CD14-positive monocyte (primary cell): ENCODE measurements around the gene CSN2. TPM values are rescaled to one million over a fixed set of nuclear protein-coding genes. Genes with fewer than 3 reads are reported as not detected.

Experiments
- DNase-seq, 3 donors: peaks; one replicate each; pipeline ENCODE4 v3.0.0-alpha.2; 2011 to 2022
- H2AFZ ChIP-seq: 2 replicates; pipeline ENCODE4 v1.6.0; 2012; ENCODE audit warnings: mild to moderate bottlenecking, low read depth, low read length, inconsistent platforms; ENCODE audit not compliant: insufficient read depth, poor library complexity, severe bottlenecking
- H3K27ac ChIP-seq, 2 donors: 1 replicate in 1 of 2; 2 replicates in 1 of 2; pipeline ENCODE4 v1.5.1; 2012 to 2013; ENCODE audit warnings: low read length in 2 of 2, control low read depth in 1 of 2, inconsistent platforms in 1 of 2, low read depth in 1 of 2, mild to moderate bottlenecking in 1 of 2
- H3K27me3 ChIP-seq, 2 donors: one replicate each; pipeline versions ENCODE4 v1.6.0 to v1.6.1; 2011 to 2013; ENCODE audit warnings: low read length in 2 of 2; ENCODE audit not compliant: control insufficient read depth in 2 of 2, insufficient read depth in 2 of 2
- H3K36me3 ChIP-seq, 2 donors: replicated peaks in 1 of 2; 1 replicate in 1 of 2; 2 replicates in 1 of 2; pipeline versions ENCODE4 v1.5.1 to v1.6.1; 2012 to 2013; ENCODE audit warnings: low read length in 2 of 2, control low read depth in 1 of 2, inconsistent platforms in 1 of 2, mild to moderate bottlenecking in 1 of 2; ENCODE audit not compliant: insufficient read depth in 2 of 2, control insufficient read depth in 1 of 2
- H3K4me1 ChIP-seq, 2 donors: 1 replicate in 1 of 2; 2 replicates in 1 of 2; pipeline versions ENCODE4 v1.5.1 to v1.6.1; 2012 to 2013; ENCODE audit warnings: low read length in 2 of 2, control low read depth in 1 of 2, inconsistent platforms in 1 of 2, mild to moderate bottlenecking in 1 of 2, moderate library complexity in 1 of 2; ENCODE audit not compliant: insufficient read depth in 2 of 2, control insufficient read depth in 1 of 2
- H3K4me2 ChIP-seq: replicated peaks from 2 replicates; pipeline ENCODE3; 2012; ENCODE audit warnings: low read length, moderate library complexity, mild to moderate bottlenecking; ENCODE audit not compliant: poor library complexity, severe bottlenecking; ENCODE audit errors: extremely low read depth
- H3K4me3 ChIP-seq, 3 experiments: fragments of 200-600 bp in 1 of 3; sonication (generic) in 1 of 3; replicated peaks in 1 of 3; 1 replicate in 2 of 3; 2 replicates in 1 of 3; pipeline ENCODE4 v1.5.1; 2011 to 2013; ENCODE audit warnings: low read length in 3 of 3, mild to moderate bottlenecking in 3 of 3, control low read depth in 2 of 3, low read depth in 2 of 3, inconsistent platforms in 1 of 3, moderate library complexity in 1 of 3
- H3K79me2 ChIP-seq: 2 replicates; pipeline ENCODE4 v1.6.0; 2012; ENCODE audit warnings: mild to moderate bottlenecking, control low read depth, inconsistent platforms, low read length, moderate library complexity; ENCODE audit not compliant: insufficient read depth
- H3K9ac ChIP-seq: 2 replicates; pipeline ENCODE4 v1.6.0; 2017; ENCODE audit warnings: low read length, mild to moderate bottlenecking; ENCODE audit not compliant: insufficient read depth, poor library complexity, severe bottlenecking
- H3K9me3 ChIP-seq, 2 donors: replicated peaks in 1 of 2; 1 replicate in 1 of 2; 2 replicates in 1 of 2; pipeline versions ENCODE4 v1.5.1 to v1.6.1; 2012 to 2013; ENCODE audit warnings: low read length in 2 of 2, control low read depth in 1 of 2; ENCODE audit not compliant: control insufficient read depth in 1 of 2, insufficient read depth in 1 of 2
- H4K20me1 ChIP-seq: 2 replicates; pipeline ENCODE4 v1.6.0; 2012; ENCODE audit warnings: mild to moderate bottlenecking, low read length, control low read depth, moderate library complexity; ENCODE audit not compliant: insufficient read depth
- H3K27ac Mint-ChIP-seq, 7 donors: one replicate each; pipeline ENCODE4 v1.8.0; 2020; ENCODE audit warnings: mild to moderate bottlenecking in 7 of 7, mixed read lengths in 7 of 7, moderate library complexity in 6 of 7, inconsistent platforms in 2 of 7
- H3K27me3 Mint-ChIP-seq, 3 donors: one replicate each; pipeline ENCODE4 v1.8.0; 2021 to 2022; ENCODE audit warnings: low read depth in 3 of 3, mild to moderate bottlenecking in 3 of 3, mixed read lengths in 3 of 3, moderate library complexity in 3 of 3, inconsistent platforms in 1 of 3
- H3K36me3 Mint-ChIP-seq, 2 donors: one replicate each; pipeline ENCODE4 v1.8.0; 2020; ENCODE audit warnings: mixed read lengths in 2 of 2, inconsistent platforms in 1 of 2, mild to moderate bottlenecking in 1 of 2
- H3K4me1 Mint-ChIP-seq: one replicate; pipeline ENCODE4 v1.8.0; 2020; ENCODE audit warnings: mild to moderate bottlenecking, mixed read lengths
- H3K4me3 Mint-ChIP-seq, 2 donors: one replicate each; pipeline ENCODE4 v1.8.0; 2020; ENCODE audit warnings: mild to moderate bottlenecking in 2 of 2, mixed read lengths in 2 of 2, moderate library complexity in 1 of 2
- H3K9me3 Mint-ChIP-seq, 7 donors: one replicate each; pipeline ENCODE4 v1.8.0; 2020 to 2022; ENCODE audit warnings: mixed read lengths in 7 of 7, mild to moderate bottlenecking in 6 of 7, moderate library complexity in 6 of 7, inconsistent platforms in 2 of 7
- WGBS: methylation state at CpG from one replicate; pipeline ENCODE4 v1.1.5; 2013; ENCODE audit warnings: missing lambda C conversion rate; ENCODE audit not compliant: insufficient coverage; 5-methylcytosine and 5-hydroxymethylcytosine counted together
- intact Hi-C, 2 donors: fragments of 100-400 bp; cut with micrococcal nuclease; formaldehyde crosslinking; loops; one replicate each; pipeline versions ENCODE4 v1.15.0 to v1.15.1; 2023
- polyA plus RNA-seq, 3 donors: library from polyadenylated mRNA; depleted of rRNA in 1 of 3; unstranded in 2 of 3; stranded (reverse) in 1 of 3; fragments of 300-500 nt in 2 of 3; fragments of >200 nt in 1 of 3; fragmentation: Illumina TruSeq in 2 of 3; gene quantifications; 1 replicate in 2 of 3; 2 replicates in 1 of 3; pipeline ENCODE4 v1.2.3, GENCODE V29; 2012 to 2021
- TF ChIP-seq, protein P1 (sequence below): fragments of 200-600 bp; IDR thresholded peaks from one replicate; pipeline ENCODE4 v1.8.0; 2022; ENCODE audit warnings: antibody characterized with exemption, mild to moderate bottlenecking

Gene CSN2
- polyA plus RNA-seq, 3 donors, result not detected

DNA sequence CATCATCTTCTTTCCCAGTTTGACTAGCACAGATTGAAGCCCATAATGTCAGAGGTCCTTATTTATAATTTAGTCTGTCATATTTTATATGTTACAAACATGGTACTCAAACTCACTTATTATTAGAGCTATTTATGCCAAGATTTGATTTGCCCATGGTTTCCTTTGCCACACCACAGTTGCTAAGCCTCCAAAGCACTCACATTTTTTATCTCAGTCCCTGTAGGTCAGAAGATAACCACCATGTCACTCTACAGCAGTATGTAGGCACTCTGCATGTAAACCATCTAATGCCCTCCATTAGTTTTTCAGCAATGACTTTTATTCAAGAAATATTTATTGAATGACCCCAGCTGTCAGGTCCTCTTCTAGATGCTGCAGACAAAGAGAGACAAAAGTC, 37.0 kb upstream of the CSN2 start:
- Histone ChIP-seq H3K36me3 (no peaks in the 10 kb centered on the region), H3K27me3 (no peaks in the 10 kb centered on the region), H3K79me2 (no peaks in the 10 kb centered on the region), H3K9ac (no peak overlapping the region), H3K4me3 (no peak overlapping the region), H3K9me3 (no peaks in the 10 kb centered on the region), H2AFZ (no peak overlapping the region), H3K27ac (no peak overlapping the region), H3K4me2 (no peak overlapping the region), H3K4me1 (no peaks in the 10 kb centered on the region), H4K20me1 (no peaks in the 10 kb centered on the region)
- TF ChIP-seq, protein P1, sequence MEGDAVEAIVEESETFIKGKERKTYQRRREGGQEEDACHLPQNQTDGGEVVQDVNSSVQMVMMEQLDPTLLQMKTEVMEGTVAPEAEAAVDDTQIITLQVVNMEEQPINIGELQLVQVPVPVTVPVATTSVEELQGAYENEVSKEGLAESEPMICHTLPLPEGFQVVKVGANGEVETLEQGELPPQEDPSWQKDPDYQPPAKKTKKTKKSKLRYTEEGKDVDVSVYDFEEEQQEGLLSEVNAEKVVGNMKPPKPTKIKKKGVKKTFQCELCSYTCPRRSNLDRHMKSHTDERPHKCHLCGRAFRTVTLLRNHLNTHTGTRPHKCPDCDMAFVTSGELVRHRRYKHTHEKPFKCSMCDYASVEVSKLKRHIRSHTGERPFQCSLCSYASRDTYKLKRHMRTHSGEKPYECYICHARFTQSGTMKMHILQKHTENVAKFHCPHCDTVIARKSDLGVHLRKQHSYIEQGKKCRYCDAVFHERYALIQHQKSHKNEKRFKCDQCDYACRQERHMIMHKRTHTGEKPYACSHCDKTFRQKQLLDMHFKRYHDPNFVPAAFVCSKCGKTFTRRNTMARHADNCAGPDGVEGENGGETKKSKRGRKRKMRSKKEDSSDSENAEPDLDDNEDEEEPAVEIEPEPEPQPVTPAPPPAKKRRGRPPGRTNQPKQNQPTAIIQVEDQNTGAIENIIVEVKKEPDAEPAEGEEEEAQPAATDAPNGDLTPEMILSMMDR, result no peak
- DNase-seq, result no peak
- Mint-ChIP-seq H3K36me3 (no peaks in the 10 kb centered on the region), H3K27me3 (no peaks in the 10 kb centered on the region), H3K4me1 (no peaks in the 10 kb centered on the region), H3K9me3 (no peaks in the 10 kb centered on the region), H3K4me3 (no peak overlapping the region), H3K27ac (no peak overlapping the region)
- intact Hi-C loops, result no loop called here

DNA sequence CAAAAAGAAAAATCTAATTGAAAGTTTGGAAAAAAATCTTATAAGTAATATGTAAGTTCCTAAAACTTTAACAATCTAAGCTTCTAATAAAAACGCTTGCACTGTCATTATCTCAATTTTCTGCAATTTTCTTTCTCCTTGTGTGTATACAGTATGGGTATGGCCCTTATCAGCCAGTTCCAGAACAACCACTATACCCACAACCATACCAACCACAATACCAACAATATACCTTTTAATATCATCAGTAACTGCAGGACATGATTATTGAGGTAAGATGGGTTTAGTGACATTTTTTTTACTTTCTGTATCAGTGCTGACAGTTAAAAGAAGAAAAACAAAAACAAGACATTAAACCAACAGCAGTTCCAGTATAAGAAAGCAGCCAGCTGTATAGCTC, 35.2 kb upstream of the CSN2 start:
- Mint-ChIP-seq H3K27ac (no peak overlapping the region), H3K4me1 (no peaks in the 10 kb centered on the region), H3K27me3 (no peaks in the 10 kb centered on the region), H3K4me3 (no peak overlapping the region), H3K9me3 (no peaks in the 10 kb centered on the region), H3K36me3 (no peaks in the 10 kb centered on the region)
- Histone ChIP-seq H3K9ac (no peak overlapping the region), H3K79me2 (no peaks in the 10 kb centered on the region), H3K4me1 (no peaks in the 10 kb centered on the region), H4K20me1 (no peaks in the 10 kb centered on the region), H3K4me3 (no peak overlapping the region), H3K9me3 (no peaks in the 10 kb centered on the region), H3K27ac (no peak overlapping the region), H3K27me3 (no peaks in the 10 kb centered on the region), H3K36me3 (no peaks in the 10 kb centered on the region), H3K4me2 (no peak overlapping the region), H2AFZ (no peak overlapping the region)
- WGBS, result no CpG with 5 or more reads among the region's 1 CpG
- intact Hi-C loops, result no loop called here
- DNase-seq, result no peak
- TF ChIP-seq, protein P1, result no peak
